Thoracic aorta (tissue), 2 donors: Measurements from ENCODE around the gene ENOX1. TPM values are rescaled to one million over a fixed set of nuclear protein-coding genes. Genes with fewer than 3 reads are reported as not detected.
"Not testable (repeated sequence)": the region's sequence is repeated elsewhere in the genome, so short reads cannot be mapped to it uniquely, and the experiment has no call there.

Experiments
- ATAC-seq: fragments of 150-250 bp; one replicate; pipeline ENCODE4 v1.8.0; 2017; ENCODE audit warnings: low read depth; ENCODE audit not compliant: insufficient number of reproducible peaks, low FRiP score
- DNase-seq: peaks from one replicate; pipeline ENCODE4 v3.0.0-alpha.2; 2020; ENCODE audit warnings: low spot score
- H3K27ac ChIP-seq, 2 donors: fragments of 200-600 bp; sonication (generic); 1 replicate in 1 of 2; 2 replicates in 1 of 2; pipeline ENCODE4 v1.5.1; 2016; ENCODE audit warnings: mild to moderate bottlenecking in 2 of 2, moderate library complexity in 2 of 2
- H3K27me3 ChIP-seq: fragments of 200-600 bp; sonication (generic); replicated peaks from 2 replicates; pipeline ENCODE4 v1.6.0; 2016; ENCODE audit warnings: mild to moderate bottlenecking; ENCODE audit not compliant: insufficient read depth
- H3K36me3 ChIP-seq: fragments of 200-600 bp; sonication (generic); one replicate; pipeline ENCODE4 v1.5.1; 2016
- H3K4me1 ChIP-seq, 2 donors: fragments of 200-600 bp; sonication (generic); 1 replicate in 1 of 2; 2 replicates in 1 of 2; pipeline versions ENCODE4 v1.5.1 to v1.6.0; 2016; ENCODE audit warnings: low read depth in 2 of 2, mild to moderate bottlenecking in 1 of 2; ENCODE audit not compliant: control insufficient read depth in 1 of 2
- H3K4me3 ChIP-seq: fragments of 200-600 bp; sonication (generic); 2 replicates; pipeline ENCODE4 v1.5.1; 2016; ENCODE audit warnings: mild to moderate bottlenecking
- H3K9me3 ChIP-seq: fragments of 200-600 bp; sonication (generic); 2 replicates; pipeline ENCODE4 v1.5.1; 2016
- total RNA-seq, 2 donors: library from RNA; depleted of rRNA; stranded (reverse); fragments of >200 nt; gene quantifications; one replicate each; pipeline versions ENCODE4 v1.1.0 to v1.2.3, GENCODE V29; 2016
- TF ChIP-seq, protein P1 (sequence below): fragments of 200-600 bp; sonication (generic); IDR thresholded peaks from one replicate; pipeline ENCODE4 v1.5.1; 2019; ENCODE audit warnings: antibody characterized with exemption

ENOX1 gene
- total RNA-seq, 2 donors from 2014 or later, result 0.41 to 2.3 TPM

DNA sequence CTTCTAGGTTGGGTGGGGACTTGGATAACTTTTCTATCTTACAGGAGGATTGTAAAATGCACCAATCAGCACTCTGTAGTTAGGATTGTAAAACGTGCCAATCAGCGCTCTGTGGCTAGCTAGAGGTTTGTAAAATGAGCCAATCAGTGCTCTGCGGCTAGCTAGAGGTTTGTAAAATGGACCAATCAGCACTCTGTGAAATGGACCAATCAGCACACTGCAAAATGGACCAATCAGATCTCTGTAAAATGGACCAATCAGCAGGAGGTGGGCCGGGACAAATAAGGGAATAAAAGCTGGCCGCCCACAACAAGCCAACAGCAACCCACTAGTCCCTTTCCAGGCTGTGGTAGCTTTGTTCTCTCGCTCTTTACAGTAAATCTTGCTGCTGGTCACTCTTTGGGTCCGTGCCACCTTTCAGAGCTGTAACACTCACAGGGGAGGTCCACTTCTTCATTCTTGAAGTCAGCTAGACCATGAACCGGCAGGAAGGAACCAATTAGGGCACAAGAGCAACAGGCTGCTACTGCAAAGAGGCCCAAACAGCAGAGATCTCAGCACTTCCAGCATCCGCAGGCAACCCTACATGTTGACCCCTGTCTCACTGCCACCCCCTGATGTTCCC is 606.6 kb downstream of the ENOX1 start:
- DNase-seq (no peak), ATAC-seq (no peak)
- no peak overlapping the region for H3K27ac ChIP-seq

DNA sequence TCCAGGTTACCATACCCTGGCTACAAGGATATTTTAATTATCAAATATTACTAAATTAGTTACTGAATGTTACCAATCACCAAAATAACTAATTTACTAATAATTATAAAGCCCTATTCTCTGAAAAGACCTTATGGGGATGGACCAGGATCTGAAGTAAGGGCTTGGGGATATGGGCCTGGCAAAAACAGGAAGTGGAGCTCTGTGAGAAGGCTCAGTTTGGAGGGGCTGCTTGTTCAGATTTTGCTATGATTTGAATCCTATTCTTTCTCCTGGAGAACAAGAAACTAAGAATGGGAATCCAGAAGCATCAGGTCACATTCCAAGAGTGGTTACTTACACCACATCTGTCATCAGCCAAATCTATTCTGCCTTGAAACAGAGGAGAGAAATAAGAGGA is 615.3 kb downstream of the ENOX1 start:
- ATAC-seq, result no peak
- Histone ChIP-seq H3K36me3 (no peaks in the 10 kb centered on the region), H3K27me3 (no peaks in the 10 kb centered on the region), H3K9me3 (no peaks in the 10 kb centered on the region), H3K4me1 (no peaks in the 10 kb centered on the region), H3K4me3 (no peak overlapping the region), H3K27ac (no peak overlapping the region)
- TF ChIP-seq, protein P1, sequence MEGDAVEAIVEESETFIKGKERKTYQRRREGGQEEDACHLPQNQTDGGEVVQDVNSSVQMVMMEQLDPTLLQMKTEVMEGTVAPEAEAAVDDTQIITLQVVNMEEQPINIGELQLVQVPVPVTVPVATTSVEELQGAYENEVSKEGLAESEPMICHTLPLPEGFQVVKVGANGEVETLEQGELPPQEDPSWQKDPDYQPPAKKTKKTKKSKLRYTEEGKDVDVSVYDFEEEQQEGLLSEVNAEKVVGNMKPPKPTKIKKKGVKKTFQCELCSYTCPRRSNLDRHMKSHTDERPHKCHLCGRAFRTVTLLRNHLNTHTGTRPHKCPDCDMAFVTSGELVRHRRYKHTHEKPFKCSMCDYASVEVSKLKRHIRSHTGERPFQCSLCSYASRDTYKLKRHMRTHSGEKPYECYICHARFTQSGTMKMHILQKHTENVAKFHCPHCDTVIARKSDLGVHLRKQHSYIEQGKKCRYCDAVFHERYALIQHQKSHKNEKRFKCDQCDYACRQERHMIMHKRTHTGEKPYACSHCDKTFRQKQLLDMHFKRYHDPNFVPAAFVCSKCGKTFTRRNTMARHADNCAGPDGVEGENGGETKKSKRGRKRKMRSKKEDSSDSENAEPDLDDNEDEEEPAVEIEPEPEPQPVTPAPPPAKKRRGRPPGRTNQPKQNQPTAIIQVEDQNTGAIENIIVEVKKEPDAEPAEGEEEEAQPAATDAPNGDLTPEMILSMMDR, result no peak
- DNase-seq, result no peak

More for the DNA sequence above, 606.6 kb downstream of the ENOX1 start:
- Histone ChIP-seq H3K27me3 (no peaks in the 10 kb centered on the region), H3K4me3 (no peak overlapping the region), H3K36me3 (no peaks in the 10 kb centered on the region), H3K9me3 (no peaks in the 10 kb centered on the region), H3K4me1 (no peaks in the 10 kb centered on the region)
- TF ChIP-seq, protein P1, result no peak

DNA sequence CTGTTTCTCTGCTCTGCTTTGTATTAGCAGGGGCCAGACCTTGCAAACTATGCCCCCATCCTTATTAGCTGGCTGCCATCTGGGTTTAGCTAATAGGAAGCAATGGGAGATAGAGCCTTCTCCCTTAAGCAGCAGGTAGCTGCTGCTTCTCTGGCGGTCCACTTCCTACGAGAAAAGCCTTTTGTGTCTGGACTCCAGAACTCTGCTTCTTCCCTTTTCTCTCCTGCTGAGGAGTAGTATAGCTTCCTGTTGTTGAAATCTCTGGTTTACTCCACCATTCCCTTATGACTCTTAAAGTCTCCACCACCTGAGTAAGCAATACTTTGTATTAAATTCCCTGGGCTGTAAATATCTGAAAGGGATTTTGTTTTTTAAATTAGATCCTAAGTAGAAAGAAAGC is 616.3 kb downstream of the ENOX1 start:
- TF ChIP-seq, protein P1, result no peak
- H3K36me3 ChIP-seq, result no peaks in the 10 kb centered on the region
- DNase-seq, result no peak
- H3K27ac ChIP-seq, result no peak overlapping the region
- no peaks in the 10 kb centered on the region for H3K4me1 ChIP-seq
- H3K27me3 ChIP-seq, result no peaks in the 10 kb centered on the region
- ATAC-seq, result no peak
- H3K4me3 ChIP-seq, result no peak overlapping the region
- peaks cover 3% of the 10 kb centered on the region for H3K9me3 ChIP-seq

DNA sequence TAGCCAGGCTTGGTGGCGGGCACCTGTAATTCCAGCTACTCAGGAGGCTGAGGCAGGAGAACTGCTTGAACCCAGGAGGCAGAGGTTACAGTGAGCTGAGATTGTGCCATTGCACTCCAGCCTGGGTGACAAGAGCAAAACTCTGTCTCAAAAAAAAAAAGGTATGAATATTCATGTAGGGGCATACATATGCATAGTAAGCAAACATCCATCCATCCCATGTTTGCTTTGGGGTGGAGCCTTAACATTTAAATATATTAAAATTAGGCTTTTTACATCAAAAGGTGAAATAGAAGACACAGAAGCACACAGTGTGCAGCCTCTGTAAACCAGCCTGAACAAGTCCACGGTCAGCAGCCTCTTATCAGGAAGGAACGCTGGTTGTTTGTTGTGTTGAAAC is 618.3 kb downstream of the ENOX1 start:
- not testable (repeated sequence) for H3K9me3 ChIP-seq, H3K36me3 ChIP-seq, H3K4me3 ChIP-seq, H3K4me1 ChIP-seq, ATAC-seq, H3K27me3 ChIP-seq, DNase-seq, H3K27ac ChIP-seq

DNA sequence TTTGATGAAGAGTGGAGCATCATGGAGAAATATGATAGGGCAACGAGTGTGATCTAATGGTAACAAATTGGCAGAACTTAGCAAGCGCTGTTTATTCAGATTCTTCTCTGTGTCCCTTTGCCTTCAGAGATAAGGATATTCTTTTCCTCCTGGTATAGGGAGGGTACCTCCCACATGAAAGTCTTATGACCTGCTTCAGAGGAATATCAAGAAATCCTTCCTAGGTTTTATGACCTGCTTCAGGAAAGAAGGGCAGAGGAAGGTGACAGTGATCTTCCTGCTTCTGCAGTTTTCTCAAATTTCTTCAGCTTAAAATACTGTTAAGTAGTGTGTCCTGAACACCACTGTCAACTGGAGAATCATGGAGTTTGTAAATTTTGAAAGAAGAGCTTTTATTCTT is 619.0 kb downstream of the ENOX1 start:
- Histone ChIP-seq H3K27me3 (no peaks in the 10 kb centered on the region), H3K9me3 (peaks cover 3% of the 10 kb centered on the region), H3K27ac (no peak overlapping the region), H3K4me3 (no peak overlapping the region), H3K4me1 (no peaks in the 10 kb centered on the region), H3K36me3 (no peaks in the 10 kb centered on the region)
- no peak for ATAC-seq
- no peak for DNase-seq
- TF ChIP-seq, protein P1, result no peak
